HG03103 (cell line): ENCODE measurements around the gene DMTF1.
A peak's percentile ranks its signal among the peaks of the same experiment; 100 is the strongest.

Source experiments
- ATAC-seq: cut with Tn5 transposase; IDR thresholded peaks from one replicate; pipeline ENCODE4 v1.9.1; 2021; ENCODE audit warnings: low read depth; ENCODE audit not compliant: unreplicated experiment

Gene DMTF1

GRCh38 chr7:87144173-87144657 is 8.0 kb upstream of the DMTF1 start:
- peak; percentile 96 for ATAC-seq

- no peak for ATAC-seq
Measured at GRCh38 chr7:87146740-87147386, 5.4 kb upstream of the DMTF1 start.

GRCh38 chr7:87147500-87147899 is 4.8 kb upstream of the DMTF1 start:
- ATAC-seq = no peak

GRCh38 chr7:87148332-87148955 is 3.8 kb upstream of the DMTF1 start:
- ATAC-seq = no peak

GRCh38 chr7:87151002-87151728 is 1.1 kb upstream of the DMTF1 start:
- no peak for ATAC-seq

GRCh38 chr7:87151729-87152111 is 533 bp upstream of the DMTF1 start:
- ATAC-seq = peak; percentile 25

GRCh38 chr7:87152897-87153641 is 816 bp downstream of the DMTF1 start:
- peak; percentile 8 for ATAC-seq

- no peak for ATAC-seq
Measured at GRCh38 chr7:87154166-87154565, 1.9 kb downstream of the DMTF1 start.

GRCh38 chr7:87154569-87154968 is 2.3 kb downstream of the DMTF1 start:
- no peak for ATAC-seq

- no peak for ATAC-seq
Measured at GRCh38 chr7:87155788-87156187, 3.5 kb downstream of the DMTF1 start.

- no peak for ATAC-seq
Measured at GRCh38 chr7:87156709-87157108, 4.5 kb downstream of the DMTF1 start.

GRCh38 chr7:87159538-87159937 is 7.3 kb downstream of the DMTF1 start:
- no peak for ATAC-seq

GRCh38 chr7:87164433-87164832 is 12.2 kb downstream of the DMTF1 start:
- ATAC-seq = no peak

GRCh38 chr7:87170828-87171227 is 18.6 kb downstream of the DMTF1 start:
- ATAC-seq = no peak

- ATAC-seq = no peak
Measured at GRCh38 chr7:87171282-87171934, 19.2 kb downstream of the DMTF1 start.

GRCh38 chr7:87173471-87173870 is 21.2 kb downstream of the DMTF1 start:
- ATAC-seq = no peak

- ATAC-seq = no peak
Measured at GRCh38 chr7:87178320-87178719, 26.1 kb downstream of the DMTF1 start.

- no peak for ATAC-seq
Measured at GRCh38 chr7:87179180-87179579, 26.9 kb downstream of the DMTF1 start.

- no peak for ATAC-seq
Measured at GRCh38 chr7:87187120-87187519, 34.9 kb downstream of the DMTF1 start.

- ATAC-seq = no peak
Measured at GRCh38 chr7:87188930-87189329, 36.7 kb downstream of the DMTF1 start.

- ATAC-seq = no peak
Measured at GRCh38 chr7:87190783-87191182, 38.5 kb downstream of the DMTF1 start.
